ENCODE results near the gene OR6A2. TPM values are rescaled to one million over a fixed set of nuclear protein-coding genes. Genes with fewer than 3 reads are reported as not detected.

OR6A2 gene
- total and polyA plus RNA-seq, 10 of the 15 experiments (the other 5 are each of a cell fraction or from before 2014, with no cell fraction given), result 0.04 to 0.17 TPM; not detected in 8

DNA sequence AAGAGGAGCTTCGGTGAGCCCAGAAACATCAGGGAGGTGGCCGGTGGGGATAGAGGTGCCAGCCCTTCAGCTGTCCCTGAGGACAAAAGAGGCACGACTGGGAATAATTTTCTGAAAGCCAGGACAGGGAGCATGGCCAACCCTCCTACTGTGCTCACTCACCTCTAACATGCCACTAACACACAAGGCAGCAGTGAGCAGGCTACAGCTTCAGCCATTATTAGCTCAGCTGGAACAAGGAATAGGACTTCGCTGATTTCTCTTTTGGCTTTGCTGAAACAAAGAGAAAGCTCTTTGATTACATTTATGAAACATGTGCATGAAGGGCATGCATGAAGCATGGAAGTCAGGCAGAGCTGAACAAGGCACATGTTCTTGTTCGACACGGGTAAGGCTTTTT lies 33.9 kb upstream of the OR6A2 start (continued):
- TF ChIP-seq, protein P1, sequence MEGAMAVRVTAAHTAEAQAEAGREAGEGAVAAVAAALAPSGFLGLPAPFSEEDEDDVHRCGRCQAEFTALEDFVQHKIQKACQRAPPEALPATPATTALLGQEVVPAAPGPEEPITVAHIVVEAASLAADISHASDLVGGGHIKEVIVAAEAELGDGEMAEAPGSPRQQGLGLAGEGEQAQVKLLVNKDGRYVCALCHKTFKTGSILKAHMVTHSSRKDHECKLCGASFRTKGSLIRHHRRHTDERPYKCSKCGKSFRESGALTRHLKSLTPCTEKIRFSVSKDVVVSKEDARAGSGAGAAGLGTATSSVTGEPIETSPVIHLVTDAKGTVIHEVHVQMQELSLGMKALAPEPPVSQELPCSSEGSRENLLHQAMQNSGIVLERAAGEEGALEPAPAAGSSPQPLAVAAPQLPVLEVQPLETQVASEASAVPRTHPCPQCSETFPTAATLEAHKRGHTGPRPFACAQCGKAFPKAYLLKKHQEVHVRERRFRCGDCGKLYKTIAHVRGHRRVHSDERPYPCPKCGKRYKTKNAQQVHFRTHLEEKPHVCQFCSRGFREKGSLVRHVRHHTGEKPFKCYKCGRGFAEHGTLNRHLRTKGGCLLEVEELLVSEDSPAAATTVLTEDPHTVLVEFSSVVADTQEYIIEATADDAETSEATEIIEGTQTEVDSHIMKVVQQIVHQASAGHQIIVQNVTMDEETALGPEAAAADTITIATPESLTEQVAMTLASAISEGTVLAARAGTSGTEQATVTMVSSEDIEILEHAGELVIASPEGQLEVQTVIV (IDR thresholded peaks at IDR 0.05; ENCODE audit: borderline replicate concordance, partially characterized antibody), result no peak

DNA sequence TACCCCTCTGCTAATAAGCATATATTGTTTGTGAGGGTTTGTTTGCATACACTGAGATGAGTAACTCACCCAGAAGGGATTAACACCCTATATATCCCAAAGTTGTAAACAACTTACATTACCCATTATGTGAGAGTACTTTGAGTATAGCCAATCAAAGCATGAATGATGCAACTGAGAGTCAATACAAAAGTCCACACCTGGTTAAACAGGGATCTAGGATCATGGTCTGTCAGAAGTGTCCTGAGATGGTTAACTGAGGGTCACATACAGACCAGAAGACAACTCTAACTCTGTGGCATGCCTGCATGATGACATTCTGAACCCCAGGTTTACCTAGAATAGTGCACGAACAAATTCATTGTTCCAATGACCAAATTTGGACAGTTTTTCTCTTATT lies 28.6 kb upstream of the OR6A2 start:
- TF ChIP-seq TCF7 (IDR thresholded peaks at IDR 0.05; ENCODE audit: borderline replicate concordance), result no peak
- TF ChIP-seq GABPA (IDR thresholded peaks at IDR 0.05; ENCODE audit: low read depth), result no peak
- TF ChIP-seq IRF4 (IDR thresholded peaks at IDR 0.05; ENCODE audit: low read depth, low read length), result no peak
- TF ChIP-seq, protein P2, sequence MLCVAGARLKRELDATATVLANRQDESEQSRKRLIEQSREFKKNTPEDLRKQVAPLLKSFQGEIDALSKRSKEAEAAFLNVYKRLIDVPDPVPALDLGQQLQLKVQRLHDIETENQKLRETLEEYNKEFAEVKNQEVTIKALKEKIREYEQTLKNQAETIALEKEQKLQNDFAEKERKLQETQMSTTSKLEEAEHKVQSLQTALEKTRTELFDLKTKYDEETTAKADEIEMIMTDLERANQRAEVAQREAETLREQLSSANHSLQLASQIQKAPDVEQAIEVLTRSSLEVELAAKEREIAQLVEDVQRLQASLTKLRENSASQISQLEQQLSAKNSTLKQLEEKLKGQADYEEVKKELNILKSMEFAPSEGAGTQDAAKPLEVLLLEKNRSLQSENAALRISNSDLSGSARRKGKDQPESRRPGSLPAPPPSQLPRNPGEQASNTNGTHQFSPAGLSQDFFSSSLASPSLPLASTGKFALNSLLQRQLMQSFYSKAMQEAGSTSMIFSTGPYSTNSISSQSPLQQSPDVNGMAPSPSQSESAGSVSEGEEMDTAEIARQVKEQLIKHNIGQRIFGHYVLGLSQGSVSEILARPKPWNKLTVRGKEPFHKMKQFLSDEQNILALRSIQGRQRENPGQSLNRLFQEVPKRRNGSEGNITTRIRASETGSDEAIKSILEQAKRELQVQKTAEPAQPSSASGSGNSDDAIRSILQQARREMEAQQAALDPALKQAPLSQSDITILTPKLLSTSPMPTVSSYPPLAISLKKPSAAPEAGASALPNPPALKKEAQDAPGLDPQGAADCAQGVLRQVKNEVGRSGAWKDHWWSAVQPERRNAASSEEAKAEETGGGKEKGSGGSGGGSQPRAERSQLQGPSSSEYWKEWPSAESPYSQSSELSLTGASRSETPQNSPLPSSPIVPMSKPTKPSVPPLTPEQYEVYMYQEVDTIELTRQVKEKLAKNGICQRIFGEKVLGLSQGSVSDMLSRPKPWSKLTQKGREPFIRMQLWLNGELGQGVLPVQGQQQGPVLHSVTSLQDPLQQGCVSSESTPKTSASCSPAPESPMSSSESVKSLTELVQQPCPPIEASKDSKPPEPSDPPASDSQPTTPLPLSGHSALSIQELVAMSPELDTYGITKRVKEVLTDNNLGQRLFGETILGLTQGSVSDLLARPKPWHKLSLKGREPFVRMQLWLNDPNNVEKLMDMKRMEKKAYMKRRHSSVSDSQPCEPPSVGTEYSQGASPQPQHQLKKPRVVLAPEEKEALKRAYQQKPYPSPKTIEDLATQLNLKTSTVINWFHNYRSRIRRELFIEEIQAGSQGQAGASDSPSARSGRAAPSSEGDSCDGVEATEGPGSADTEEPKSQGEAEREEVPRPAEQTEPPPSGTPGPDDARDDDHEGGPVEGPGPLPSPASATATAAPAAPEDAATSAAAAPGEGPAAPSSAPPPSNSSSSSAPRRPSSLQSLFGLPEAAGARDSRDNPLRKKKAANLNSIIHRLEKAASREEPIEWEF (IDR thresholded peaks at IDR 0.05; ENCODE audit: insufficient replicate concordance, low read depth, low read length), result no peak
- no peak for TF ChIP-seq POLR2AphosphoS5 (IDR thresholded peaks at IDR 0.05; ENCODE audit: low read length)
- no peak for TF ChIP-seq SPI1 (IDR thresholded peaks at IDR 0.05; ENCODE audit: borderline replicate concordance, insufficient read depth, low read depth, low read length)
- TF ChIP-seq, protein P3, sequence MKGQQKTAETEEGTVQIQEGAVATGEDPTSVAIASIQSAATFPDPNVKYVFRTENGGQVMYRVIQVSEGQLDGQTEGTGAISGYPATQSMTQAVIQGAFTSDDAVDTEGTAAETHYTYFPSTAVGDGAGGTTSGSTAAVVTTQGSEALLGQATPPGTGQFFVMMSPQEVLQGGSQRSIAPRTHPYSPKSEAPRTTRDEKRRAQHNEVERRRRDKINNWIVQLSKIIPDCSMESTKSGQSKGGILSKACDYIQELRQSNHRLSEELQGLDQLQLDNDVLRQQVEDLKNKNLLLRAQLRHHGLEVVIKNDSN (IDR thresholded peaks at IDR 0.05; ENCODE audit: borderline replicate concordance, extremely low read length, insufficient read depth, low read depth, low read length), result no peak
- TF ChIP-seq, protein P4, sequence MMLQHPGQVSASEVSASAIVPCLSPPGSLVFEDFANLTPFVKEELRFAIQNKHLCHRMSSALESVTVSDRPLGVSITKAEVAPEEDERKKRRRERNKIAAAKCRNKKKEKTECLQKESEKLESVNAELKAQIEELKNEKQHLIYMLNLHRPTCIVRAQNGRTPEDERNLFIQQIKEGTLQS (IDR thresholded peaks at IDR 0.05; ENCODE audit: borderline replicate concordance, extremely low read depth, low read depth, low read length), result no peak
- ChIA-PET RAD21 (ENCODE audit: unreplicated experiment) (no interaction called here), CTCF (interaction anchor here (2.2 kb wide), 1 partner anchor 16 kb away, joined by 10 read pairs; no protein-coding TSS in a partner anchor), SMC1A (ENCODE audit: uncharacterized antibody, unreplicated experiment) (interaction anchor here (0.6 kb wide), 1 partner anchor 22 kb away, joined by 3 read pairs; no protein-coding TSS in a partner anchor), POLR2A (no interaction called here)
- Histone ChIP-seq H3K79me2 (ENCODE audit: control insufficient read depth, insufficient read depth, low read length) (no peaks in the 10 kb centered on the region), H3K9me3 (replicated peaks; ENCODE audit: control insufficient read depth, insufficient read depth, low read length) (no peaks in the 10 kb centered on the region), H3K36me3 (ENCODE audit: control insufficient read depth in 2 of 2, insufficient read depth in 2 of 2, low read length in 1 of 2) (no peaks in the 10 kb centered on the region), H3K27me3 (replicated peaks in 1 of 2; ENCODE audit: control insufficient read depth in 2 of 2, insufficient read depth in 2 of 2, low read length in 1 of 2) (no peaks in the 10 kb centered on the region), H3K9ac (ENCODE audit: control insufficient read depth, insufficient read depth, low read length) (no peak overlapping the region), H3K27ac (ENCODE audit: control insufficient read depth, insufficient read depth) (no peak overlapping the region), H4K20me1 (ENCODE audit: control insufficient read depth, insufficient read depth) (no peaks in the 10 kb centered on the region), H3K4me1 (ENCODE audit: control insufficient read depth, insufficient read depth, low read length) (no peaks in the 10 kb centered on the region), H3K4me3 (no peak overlapping the region), H3K4me2 (ENCODE audit: control insufficient read depth, insufficient read depth) (no peak overlapping the region), H2AFZ (ENCODE audit: control insufficient read depth, low read depth, low read length) (no peak overlapping the region)
- 0% methylated on average over 1 of the region's 1 CpG for WGBS (ENCODE audit: insufficient coverage, insufficient replicate concordance, low lambda C conversion rate, missing lambda C conversion rate)
- intact Hi-C loops (cut with micrococcal nuclease; ENCODE audit: unreplicated experiment) (no loop called here), in situ Hi-C loops (cut with MboI) (no loop called here)
- DNase-seq (ENCODE audit: low read depth, low spot score) (no peak), FAIRE-seq (no peak), ATAC-seq (no peak)
- BruUV-seq (replicated peaks), result no TSS peak
